H9 (cell line): ENCODE measurements around the gene COCH. TPM values are rescaled to one million over a fixed set of nuclear protein-coding genes. Genes with fewer than 3 reads are reported as not detected.
A peak's percentile ranks its signal among the peaks of the same experiment; 100 is the strongest.

ENCODE experiments used
- DNase-seq: peaks from one replicate; pipeline ENCODE4 v3.0.0-alpha.2; 2017
- H2AFZ ChIP-seq: one replicate; pipeline ENCODE4 v1.6.1; 2013; ENCODE audit warnings: mild to moderate bottlenecking, low read length, control low read depth, moderate library complexity
- H2AK5ac ChIP-seq: 2 replicates; pipeline ENCODE4 v1.6.1; 2013; ENCODE audit warnings: low read length, control low read depth, mixed read lengths; ENCODE audit not compliant: insufficient read length
- H2BK120ac ChIP-seq: one replicate; pipeline ENCODE4 v1.6.1; 2013; ENCODE audit warnings: low read depth, mild to moderate bottlenecking, low read length, control low read depth, inconsistent platforms; ENCODE audit not compliant: poor library complexity, severe bottlenecking
- H2BK12ac ChIP-seq: 2 replicates; pipeline ENCODE4 v1.6.1; 2013; ENCODE audit warnings: low read length, control low read depth, mixed read lengths, low read depth; ENCODE audit not compliant: insufficient read length
- H2BK15ac ChIP-seq: 2 replicates; pipeline ENCODE4 v1.6.1; 2013; ENCODE audit warnings: low read depth, low read length, control low read depth
- H2BK20ac ChIP-seq: one replicate; pipeline ENCODE4 v1.6.1; 2013; ENCODE audit warnings: low read depth, mild to moderate bottlenecking, low read length, control low read depth, inconsistent platforms; ENCODE audit not compliant: poor library complexity, severe bottlenecking
- H2BK5ac ChIP-seq: 2 replicates; pipeline ENCODE4 v1.6.1; 2013; ENCODE audit warnings: low read length, control low read depth, mixed read lengths; ENCODE audit not compliant: insufficient read length
- H3K14ac ChIP-seq: 2 replicates; pipeline ENCODE4 v1.6.1; 2013; ENCODE audit warnings: low read length, control low read depth; ENCODE audit not compliant: insufficient read depth
- H3K18ac ChIP-seq: 2 replicates; pipeline ENCODE4 v1.6.1; 2013; ENCODE audit warnings: low read depth, mild to moderate bottlenecking, mixed read lengths, low read length, control low read depth; ENCODE audit not compliant: insufficient read length
- H3K23ac ChIP-seq: 2 replicates; pipeline ENCODE4 v1.6.1; 2013; ENCODE audit warnings: low read length, control low read depth, mixed read lengths, low read depth; ENCODE audit not compliant: insufficient read length
- H3K23me2 ChIP-seq: 2 replicates; pipeline ENCODE4 v1.6.1; 2013; ENCODE audit warnings: low read depth, mild to moderate bottlenecking, mixed read lengths, low read length, control low read depth; ENCODE audit not compliant: insufficient read length, poor library complexity, severe bottlenecking
- H3K27ac ChIP-seq: 2 replicates; pipeline ENCODE4 v1.5.1; 2013; ENCODE audit warnings: low read length, control low read depth, mixed read lengths, low read depth; ENCODE audit not compliant: insufficient read length
- H3K27me3 ChIP-seq: 2 replicates; pipeline ENCODE4 v1.6.1; 2013; ENCODE audit warnings: low read length, control low read depth, inconsistent platforms; ENCODE audit not compliant: insufficient read depth
- H3K4ac ChIP-seq: 2 replicates; pipeline ENCODE4 v1.6.1; 2013; ENCODE audit warnings: low read depth, mild to moderate bottlenecking, control low read depth, inconsistent platforms, low read length, moderate library complexity
- H3K4me1 ChIP-seq: 2 replicates; pipeline ENCODE4 v1.6.1; 2013; ENCODE audit warnings: low read length, control low read depth, inconsistent platforms; ENCODE audit not compliant: insufficient read depth
- H3K4me2 ChIP-seq: 2 replicates; pipeline ENCODE4 v1.6.1; 2013; ENCODE audit warnings: low read length, control low read depth, mixed read lengths; ENCODE audit not compliant: insufficient read length, insufficient read depth
- H3K56ac ChIP-seq: 2 replicates; pipeline ENCODE4 v1.6.1; 2013; ENCODE audit warnings: low read depth, mild to moderate bottlenecking, mixed read lengths, low read length, control low read depth; ENCODE audit not compliant: insufficient read length
- H3K79me1 ChIP-seq: 2 replicates; pipeline ENCODE4 v1.6.1; 2013; ENCODE audit warnings: low read depth, mild to moderate bottlenecking, moderate library complexity, low read length, control low read depth, inconsistent platforms; ENCODE audit not compliant: insufficient read depth, poor library complexity, severe bottlenecking
- H3K79me2 ChIP-seq: 2 replicates; pipeline ENCODE4 v1.6.1; 2013; ENCODE audit warnings: low read length, control low read depth, inconsistent platforms; ENCODE audit not compliant: insufficient read depth
- H3K9ac ChIP-seq: 2 replicates; pipeline ENCODE4 v1.6.1; 2013; ENCODE audit warnings: low read length, control low read depth, mixed read lengths; ENCODE audit not compliant: insufficient read length; ENCODE audit errors: extremely low read depth
- H3K9me3 ChIP-seq: one replicate; pipeline ENCODE4 v1.6.1; 2013; ENCODE audit warnings: low read depth, low read length, inconsistent platforms; ENCODE audit not compliant: control insufficient read depth
- H3T11ph ChIP-seq: one replicate; pipeline ENCODE4 v1.6.1; 2013; ENCODE audit warnings: mild to moderate bottlenecking, low read length, control low read depth, inconsistent platforms
- H4K20me1 ChIP-seq: one replicate; pipeline ENCODE4 v1.6.1; 2013; ENCODE audit not compliant: control insufficient read depth, insufficient read length, insufficient read depth
- H4K5ac ChIP-seq: 2 replicates; pipeline ENCODE4 v1.6.1; 2013; ENCODE audit warnings: low read depth, mild to moderate bottlenecking, mixed read lengths, low read length, control low read depth; ENCODE audit not compliant: insufficient read length
- H4K8ac ChIP-seq: replicated peaks from 2 replicates; pipeline ENCODE4 v1.6.1; 2013; ENCODE audit warnings: low read length, control low read depth, mixed read lengths, low read depth; ENCODE audit not compliant: insufficient read length
- H4K91ac ChIP-seq: 2 replicates; pipeline ENCODE4 v1.6.1; 2013; ENCODE audit warnings: low read depth, mild to moderate bottlenecking, moderate library complexity, mixed read lengths, low read length, control low read depth; ENCODE audit not compliant: insufficient read length
- H3K27ac Mint-ChIP-seq, 3 experiments: 2 replicates in 2 of 3; 3 replicates in 1 of 3; pipeline ENCODE4 v1.8.0; 2020 to 2021; ENCODE audit warnings: mixed read lengths in 3 of 3, mild to moderate bottlenecking in 1 of 3, moderate library complexity in 1 of 3
- H3K27me3 Mint-ChIP-seq: 2 replicates; pipeline ENCODE4 v1.8.0; 2021; ENCODE audit warnings: low read depth, mild to moderate bottlenecking, moderate library complexity, mixed read lengths
- H3K36me3 Mint-ChIP-seq, 3 experiments: 2 replicates in 2 of 3; 3 replicates in 1 of 3; pipeline ENCODE4 v1.8.0; 2020 to 2021; ENCODE audit warnings: low read depth in 3 of 3, mixed read lengths in 3 of 3; ENCODE audit not compliant: insufficient read depth in 1 of 3
- H3K4me1 Mint-ChIP-seq, 2 experiments: 2 replicates each; pipeline ENCODE4 v1.8.0; 2020; ENCODE audit warnings: mixed read lengths in 2 of 2
- H3K4me3 Mint-ChIP-seq, 2 experiments: 2 replicates in 1 of 2; 3 replicates in 1 of 2; pipeline ENCODE4 v1.8.0; 2020 to 2021; ENCODE audit warnings: mild to moderate bottlenecking in 2 of 2, mixed read lengths in 2 of 2, moderate library complexity in 1 of 2
- H3K9me3 Mint-ChIP-seq, 2 experiments: 2 replicates in 1 of 2; 3 replicates in 1 of 2; pipeline ENCODE4 v1.8.0; 2020; ENCODE audit warnings: mild to moderate bottlenecking in 2 of 2, mixed read lengths in 2 of 2, moderate library complexity in 1 of 2
- WGBS: extraction: QIAGEN DNeasy Blood & Tissue Kit; methylation state at CpG from one replicate; pipeline ENCODE4 v1.1.7; 2013; ENCODE audit warnings: missing lambda C conversion rate, low lambda C conversion rate, mixed read lengths; ENCODE audit not compliant: insufficient read length; ENCODE audit errors: extremely low coverage; 5-methylcytosine and 5-hydroxymethylcytosine counted together
- long read RNA-seq: library from polyadenylated mRNA; unstranded; transcript quantifications from one replicate; pipeline ENCODE4 v2.0.0, GENCODE V29; 2020
- total RNA-seq: library from RNA; stranded (reverse); gene quantifications from 2 replicates; pipeline ENCODE4 v1.2.1, GENCODE V29; 2021
- TF ChIP-seq, protein P1 (sequence below): fragments of 200-600 bp; sonication (generic); conservative IDR thresholded peaks from 3 replicates; pipeline ENCODE4 v1.8.0; 2021; ENCODE audit warnings: antibody characterized with exemption, mild to moderate bottlenecking

COCH gene
- total RNA-seq: 25.8 and 26.0 TPM in 2 replicates
- long read RNA-seq, transcript COCH-214 (11 exons, 2,884 nt): minor isoform, 104 of 304 reads
- long read RNA-seq, transcript COCH-202 (12 exons, 2,571 nt): major isoform, 120 of 304 reads
- long read RNA-seq, partial matches to known transcripts: 16 of 304 reads
- long read RNA-seq, other reads (novel, unspliced or antisense): 58 of 304 reads

DNA sequence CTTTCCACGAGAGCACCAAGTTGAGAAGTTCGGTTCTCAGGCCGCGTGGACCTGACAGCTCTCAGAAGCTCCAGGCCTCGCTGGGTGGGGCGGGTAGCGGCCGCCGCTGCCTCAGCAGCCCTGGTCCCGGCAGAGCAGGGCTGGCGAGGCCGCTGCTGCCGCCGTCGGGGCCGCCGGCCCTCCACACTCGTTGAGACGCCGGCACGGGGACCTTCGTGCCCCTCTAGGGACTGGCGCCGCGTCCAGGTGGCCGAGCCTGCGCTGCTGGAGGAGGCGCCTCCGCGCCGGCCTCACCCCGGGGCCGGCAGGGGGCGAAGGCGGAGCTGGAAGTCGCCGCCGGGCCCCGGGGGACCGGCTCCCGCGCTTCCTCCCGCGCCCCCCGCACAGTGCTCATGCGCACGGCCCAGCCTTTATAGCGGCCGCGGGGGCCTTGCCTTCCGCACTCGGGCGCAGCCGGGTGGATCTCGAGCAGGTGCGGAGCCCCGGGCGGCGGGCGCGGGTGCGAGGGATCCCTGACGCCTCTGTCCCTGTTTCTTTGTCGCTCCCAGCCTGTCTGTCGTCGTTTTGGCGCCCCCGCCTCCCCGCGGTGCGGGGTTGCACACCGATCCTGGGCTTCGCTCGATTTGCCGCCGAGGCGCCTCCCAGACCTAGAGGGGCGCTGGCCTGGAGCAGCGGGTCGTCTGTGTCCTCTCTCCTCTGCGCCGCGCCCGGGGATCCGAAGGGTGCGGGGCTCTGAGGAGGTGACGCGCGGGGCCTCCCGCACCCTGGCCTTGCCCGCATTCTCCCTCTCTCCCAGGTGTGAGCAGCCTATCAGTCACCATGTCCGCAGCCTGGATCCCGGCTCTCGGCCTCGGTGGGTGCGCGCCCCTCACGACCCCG is at the start of gene COCH:
Gene COCH, plus strand, starts transcription at position 440 of the 879 bp plus-strand sequence. Its CDS starts 380 bp downstream, at position 820.
- peak within 1 kb of the TSS; percentile 40 for H3K4me2 ChIP-seq
- H3K27ac ChIP-seq: no peak within 1 kb of the TSS
- H3K9me3 ChIP-seq: no peaks in the 10 kb centered on the region
- H2BK20ac ChIP-seq: no peak within 1 kb of the TSS
- no peak within 1 kb of the TSS for H4K91ac ChIP-seq
- H2BK12ac ChIP-seq: peak within 1 kb of the TSS; percentile 12
- H3K18ac ChIP-seq: peak within 1 kb of the TSS; percentile 71
- H2BK5ac ChIP-seq: no peak within 1 kb of the TSS
- H3K23me2 ChIP-seq: peaks cover 17% of the 10 kb centered on the region
- H2AK5ac ChIP-seq: no peak within 1 kb of the TSS
- no peak within 1 kb of the TSS for H2BK15ac ChIP-seq
- H3K4me3 Mint-ChIP-seq: peak within 1 kb of the TSS; percentile 60 to 75
- peak within 1 kb of the TSS; percentile 62 for H3K14ac ChIP-seq
- H3K27me3 Mint-ChIP-seq: peaks cover 42% of the 10 kb centered on the region
- no peaks in the 10 kb centered on the region for H3K79me2 ChIP-seq
- no peak within 1 kb of the TSS for H4K8ac ChIP-seq
- no peak within 1 kb of the TSS for H2BK120ac ChIP-seq
- peaks cover 0 to 2% (median 0%) of the 10 kb centered on the region in 3 experiments; a peak in 2 of 7 replicates for H3K36me3 Mint-ChIP-seq
- H3K27ac Mint-ChIP-seq: no peak within 1 kb of the TSS
- no peaks in the 10 kb centered on the region for H3K79me1 ChIP-seq
- no peaks in the 10 kb centered on the region for H4K20me1 ChIP-seq
- no peak within 1 kb of the TSS for H4K5ac ChIP-seq
- H3K9me3 Mint-ChIP-seq: no peaks in the 10 kb centered on the region; a peak in 2 of 5 replicates
- TF ChIP-seq, protein P1, sequence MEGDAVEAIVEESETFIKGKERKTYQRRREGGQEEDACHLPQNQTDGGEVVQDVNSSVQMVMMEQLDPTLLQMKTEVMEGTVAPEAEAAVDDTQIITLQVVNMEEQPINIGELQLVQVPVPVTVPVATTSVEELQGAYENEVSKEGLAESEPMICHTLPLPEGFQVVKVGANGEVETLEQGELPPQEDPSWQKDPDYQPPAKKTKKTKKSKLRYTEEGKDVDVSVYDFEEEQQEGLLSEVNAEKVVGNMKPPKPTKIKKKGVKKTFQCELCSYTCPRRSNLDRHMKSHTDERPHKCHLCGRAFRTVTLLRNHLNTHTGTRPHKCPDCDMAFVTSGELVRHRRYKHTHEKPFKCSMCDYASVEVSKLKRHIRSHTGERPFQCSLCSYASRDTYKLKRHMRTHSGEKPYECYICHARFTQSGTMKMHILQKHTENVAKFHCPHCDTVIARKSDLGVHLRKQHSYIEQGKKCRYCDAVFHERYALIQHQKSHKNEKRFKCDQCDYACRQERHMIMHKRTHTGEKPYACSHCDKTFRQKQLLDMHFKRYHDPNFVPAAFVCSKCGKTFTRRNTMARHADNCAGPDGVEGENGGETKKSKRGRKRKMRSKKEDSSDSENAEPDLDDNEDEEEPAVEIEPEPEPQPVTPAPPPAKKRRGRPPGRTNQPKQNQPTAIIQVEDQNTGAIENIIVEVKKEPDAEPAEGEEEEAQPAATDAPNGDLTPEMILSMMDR: peak; percentile 48
- peak; percentile 61 for DNase-seq
- H3T11ph ChIP-seq: no peak within 1 kb of the TSS
- no peak within 1 kb of the TSS for H2AFZ ChIP-seq
- H3K23ac ChIP-seq: no peak within 1 kb of the TSS
- H3K27me3 ChIP-seq: peaks cover 21% of the 10 kb centered on the region; the same call in 1 of the 2 replicates
- peaks cover 2% of the 10 kb centered on the region; the same call in 1 of the 2 replicates for H3K4me1 ChIP-seq
- peaks cover 32 to 39% of the 10 kb centered on the region in 2 experiments for H3K4me1 Mint-ChIP-seq
- no peak within 1 kb of the TSS for H3K4ac ChIP-seq
- WGBS: no CpG with 5 or more reads among the region's 99 CpGs
- no peak within 1 kb of the TSS for H3K9ac ChIP-seq
- no peak within 1 kb of the TSS for H3K56ac ChIP-seq
